HT1080 (cell line): Measurements from ENCODE around the gene TCTN3. TPM values are rescaled to one million over a fixed set of nuclear protein-coding genes. Genes with fewer than 3 reads are reported as not detected.
"Not testable (repeated sequence)": the region's sequence is repeated elsewhere in the genome, so short reads cannot be mapped to it uniquely, and the experiment has no call there.

Experiments used
- DNase-seq: peaks from one replicate; pipeline ENCODE4 v3.0.0-alpha.2; 2015; ENCODE audit warnings: low read depth
- total RNA-seq: library from RNA; depleted of rRNA; stranded (reverse); fragments of >200 nt; shearing (Covaris generic); gene quantifications from 2 replicates; pipeline ENCODE4 v1.2.3, GENCODE V29; 2014; rRNA removed

The TCTN3 gene
- total RNA-seq, 1 experiment from 2014 or later = 33.0 TPM

DNA sequence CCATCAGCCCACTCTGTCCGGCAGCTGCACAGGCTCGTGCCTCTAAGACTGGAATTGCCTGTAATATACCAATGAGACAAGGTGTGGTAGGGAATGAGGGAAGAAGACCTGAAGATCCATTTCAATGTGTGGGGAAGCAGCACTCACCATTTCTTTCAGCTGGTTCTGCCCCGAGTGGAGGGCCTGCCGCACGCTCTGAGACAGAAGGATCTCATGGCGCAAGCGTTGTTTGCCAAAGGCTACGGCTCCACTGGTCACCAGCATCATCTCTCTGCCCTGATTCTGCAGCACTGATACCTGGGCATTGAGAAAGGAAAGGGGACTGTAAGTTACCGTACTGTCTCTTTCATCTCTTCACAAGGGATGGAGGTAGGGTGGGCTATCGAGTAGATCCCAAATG lies 56.6 kb downstream of the TCTN3 start:
- no peak for DNase-seq

DNA sequence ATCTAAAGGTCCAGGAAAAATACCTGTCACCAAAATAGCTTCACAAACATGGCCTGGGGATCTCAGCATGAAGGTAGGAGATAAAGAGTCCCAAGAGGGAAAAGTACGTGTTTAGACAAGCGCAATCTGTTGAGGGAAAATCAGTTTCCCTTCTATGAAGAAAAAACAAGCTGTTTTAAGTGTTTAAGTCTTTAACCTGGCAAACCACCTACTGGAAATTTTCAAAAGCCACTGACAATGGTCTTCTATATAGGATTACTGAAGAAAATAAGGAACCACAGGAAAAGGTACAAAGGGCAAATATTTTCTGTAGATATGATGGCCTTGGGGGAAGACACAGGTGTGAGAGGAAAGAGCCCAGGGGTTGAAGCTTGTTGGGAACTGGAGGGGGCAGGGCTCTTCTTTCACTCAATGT lies 58.4 kb downstream of the TCTN3 start:
- DNase-seq = no peak

DNA sequence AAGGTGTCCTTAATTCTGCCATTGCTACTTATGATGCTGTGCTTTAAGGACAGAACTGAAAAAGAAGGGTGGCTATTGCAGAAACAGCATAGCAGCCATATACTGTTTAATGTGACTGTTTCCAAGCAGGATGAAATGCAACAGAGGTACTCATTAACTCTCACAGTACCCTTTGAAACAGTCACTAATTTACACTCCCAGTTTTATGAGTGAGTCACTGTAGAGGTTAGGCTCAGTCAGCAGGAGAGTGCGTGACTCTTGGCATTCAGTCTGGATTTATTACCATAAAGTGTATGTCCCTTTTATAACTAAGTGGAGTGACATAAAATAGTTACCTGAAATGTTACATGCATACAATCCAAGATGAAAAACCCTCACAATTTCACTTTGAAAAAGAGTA lies 64.9 kb downstream of the TCTN3 start:
- DNase-seq = no peak

DNA sequence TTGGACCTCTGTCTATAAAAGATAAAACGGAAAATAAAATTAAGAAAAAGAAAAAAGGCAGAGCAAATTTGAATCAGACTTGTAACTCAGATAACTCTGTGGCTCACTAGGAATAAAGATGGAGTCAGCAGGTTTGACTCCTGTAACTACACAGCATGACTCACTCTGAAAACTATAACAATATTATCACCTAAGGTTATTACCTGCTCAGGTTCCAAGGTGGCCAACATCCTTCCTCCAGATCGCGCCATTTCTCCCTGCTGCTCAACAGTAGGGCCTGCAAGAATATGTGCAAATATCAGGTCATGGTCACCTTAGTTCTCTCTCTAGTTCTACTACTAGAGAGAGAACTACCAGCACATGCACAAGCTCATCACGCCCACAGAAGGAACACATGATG lies 67.2 kb downstream of the TCTN3 start:
- no peak for DNase-seq

DNA sequence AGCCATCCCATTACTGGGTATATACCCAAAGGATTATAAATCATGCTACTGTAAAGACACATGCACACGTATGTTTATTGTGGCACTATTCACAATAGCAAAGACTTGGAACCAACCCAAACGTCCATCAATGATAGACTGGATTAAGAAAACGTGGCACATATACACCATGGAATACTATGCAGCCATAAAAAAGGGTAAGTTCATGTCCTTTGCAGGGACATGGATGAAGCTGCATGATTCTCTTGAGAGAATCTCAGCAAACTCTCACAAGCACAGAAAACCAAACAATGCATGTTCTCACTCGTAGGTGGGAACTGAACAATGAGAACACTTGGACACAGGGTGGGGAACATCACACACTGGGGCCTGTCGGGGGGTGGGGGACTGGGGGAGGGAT lies 73.3 kb downstream of the TCTN3 start:
- DNase-seq = not testable (repeated sequence)

DNA sequence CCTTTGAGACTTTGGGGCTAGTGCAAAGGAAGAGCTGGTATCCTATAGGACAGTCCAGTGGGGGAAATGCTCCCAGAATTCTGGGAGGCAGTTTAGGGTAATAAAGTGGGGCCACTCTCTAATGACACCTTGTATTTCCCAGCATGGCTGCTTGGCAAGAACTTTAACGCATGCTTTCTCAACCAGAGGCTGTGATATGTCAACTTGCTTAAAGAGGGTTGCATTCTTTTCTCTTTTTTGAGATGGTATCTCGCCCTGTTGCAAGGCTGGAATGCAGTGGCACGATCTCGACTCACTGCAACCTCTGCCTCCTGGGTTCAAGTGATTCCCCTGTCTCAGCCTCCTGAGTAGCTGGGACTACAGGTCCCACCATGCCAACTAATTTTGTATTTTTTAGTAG lies 75.6 kb downstream of the TCTN3 start:
- DNase-seq = no peak

DNA sequence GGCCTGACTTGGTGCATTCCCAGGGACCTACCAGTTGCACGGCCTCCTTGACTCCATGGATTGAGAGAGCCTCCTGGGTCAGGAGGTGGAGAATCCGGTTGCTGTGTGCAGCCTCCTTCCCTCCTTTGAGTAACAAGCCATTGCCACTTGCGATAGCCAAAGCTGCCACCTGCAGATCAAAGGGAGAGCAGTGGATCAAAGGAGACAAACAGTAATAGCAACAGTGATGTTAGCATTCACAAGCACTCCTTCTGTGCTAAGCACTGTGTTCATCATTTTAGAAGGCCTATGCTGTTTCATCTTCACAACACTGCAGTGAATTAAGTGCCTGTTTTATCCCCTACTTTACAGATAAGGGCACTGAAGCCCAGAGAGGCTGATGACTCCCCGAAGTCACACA lies 77.3 kb downstream of the TCTN3 start:
- DNase-seq = no peak

Other genes with a start within 250 kb of the TCTN3 start
- 0.50 and 0.76 TPM in 2 replicates for gene SORBS1, start 132.6 kb downstream of the TCTN3 start, total RNA-seq
- 78.1 and 89.3 TPM in 2 replicates for gene ALDH18A1, start 37.2 kb downstream of the TCTN3 start, total RNA-seq
- gene ENTPD1, start 62.2 kb upstream of the TCTN3 start, total RNA-seq = not detected in 2 replicates
- not detected in 2 replicates for gene CC2D2B, start 214.0 kb upstream of the TCTN3 start, total RNA-seq